ENCODE measurements around the gene XXYLT1. TPM values are rescaled to one million over a fixed set of nuclear protein-coding genes. Genes with fewer than 3 reads are reported as not detected.

XXYLT1 gene
- total and polyA plus RNA-seq, 12 donors = 2.2 to 7.2 (median 3.6) TPM

DNA sequence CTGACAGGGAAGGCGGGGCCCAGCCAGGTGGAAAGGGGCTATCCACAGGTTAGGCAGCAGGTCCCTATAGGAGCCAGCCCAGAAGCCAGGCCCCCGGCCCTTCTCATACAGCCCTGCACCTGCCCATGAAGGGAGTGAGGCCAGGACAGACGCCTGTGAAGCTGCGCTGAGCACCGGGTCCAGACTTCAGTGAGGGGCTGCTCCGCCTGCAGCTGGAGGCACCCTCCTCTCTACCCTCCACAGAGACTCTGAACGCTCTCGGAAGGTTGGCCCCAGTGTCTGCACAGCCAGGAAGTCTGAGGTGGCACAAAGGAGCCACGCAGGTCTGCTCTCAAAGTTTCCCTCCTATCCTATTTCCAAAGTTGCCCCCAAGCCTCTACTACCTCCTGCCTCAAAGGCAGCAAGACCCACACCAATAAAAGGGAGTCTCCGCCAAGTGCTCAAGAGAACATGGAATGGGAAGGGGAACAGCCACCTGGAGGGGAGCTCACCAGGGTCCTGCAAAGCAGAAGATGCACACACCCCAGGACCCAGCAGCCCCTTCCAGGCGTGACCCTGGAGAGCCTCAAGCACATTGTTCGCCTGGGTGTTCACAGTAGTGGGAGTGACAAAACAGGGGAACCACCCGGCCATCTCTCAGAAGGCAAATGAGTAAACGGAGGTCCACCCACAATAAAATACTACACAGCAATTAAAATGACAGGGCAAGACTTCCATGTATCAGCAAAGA is 19.5 kb downstream of the XXYLT1 start:
- peak in 1 of 8 donors; percentile 2 for ATAC-seq
- intact Hi-C loops (cut with DNase I) = loop anchor here in 9 of 10 donors (5.0 to 10.0 kb wide), 7 partner anchors 97 to 247 kb away; no protein-coding TSS in a partner anchor

DNA sequence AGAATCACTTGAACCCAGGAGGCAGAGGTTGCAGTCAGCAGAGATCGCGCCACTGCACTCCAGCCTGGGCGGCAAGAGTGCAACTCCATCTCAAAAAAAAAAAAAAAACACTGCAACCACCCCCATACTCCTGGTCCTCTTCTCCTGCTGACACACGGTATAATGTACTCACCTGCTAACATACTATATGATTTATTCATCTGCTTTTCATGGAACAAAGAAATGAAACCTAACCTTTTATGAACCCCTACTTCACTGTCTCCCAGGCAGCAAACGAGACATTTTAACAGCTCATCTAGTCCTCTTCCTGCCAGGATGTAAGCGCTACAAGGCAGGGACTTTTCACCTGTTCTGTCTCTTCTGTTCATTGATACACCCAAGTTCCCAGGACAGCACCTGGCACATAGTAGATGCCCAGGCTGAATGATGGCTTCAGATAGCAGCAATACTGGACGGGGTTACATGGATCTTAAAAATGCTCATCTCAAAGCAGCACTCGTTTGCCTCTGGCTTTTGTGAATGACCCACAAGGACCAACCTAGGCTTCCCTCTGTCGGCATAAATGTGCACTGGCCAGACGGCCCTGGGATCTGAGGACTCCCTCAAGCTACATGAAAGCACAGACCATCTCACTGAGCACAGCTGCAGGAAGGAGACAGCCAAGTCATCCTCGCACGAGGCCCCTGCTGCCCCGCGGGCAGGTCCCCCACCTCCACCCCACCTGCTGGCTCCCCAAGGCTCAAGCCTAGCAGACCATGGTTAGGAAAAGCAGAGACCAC is 20.3 kb downstream of the XXYLT1 start:
- intact Hi-C loops (cut with DNase I) = loop anchor here in 9 of 10 donors (5.0 to 10.0 kb wide), 7 partner anchors 96 to 246 kb away; no protein-coding TSS in a partner anchor
- no peak overlapping the region for H3K27ac ChIP-seq
- H3K27me3 ChIP-seq = no peaks in the 10 kb centered on the region
- no peak overlapping the region for H3K4me3 ChIP-seq
- H3K4me1 ChIP-seq = peaks cover 0 to 14% (median 3%) of the 10 kb centered on the region in 9 donors
- H3K9me3 ChIP-seq = no peaks in the 10 kb centered on the region
- 62 to 63% methylated on average over 14 of the region's 14 CpGs for WGBS, 2 donors
- peaks cover 0 to 4% (median 0%) of the 10 kb centered on the region in 9 donors for H3K36me3 ChIP-seq
- DNase-seq (peak in 1 of 2 donors; percentile 55), ATAC-seq (peak; percentile 38 to 75 (median 70))
- peak in 8 of 9 donors; percentile 13 to 60 (median 46) for TF ChIP-seq CTCF (IDR thresholded peaks at IDR 0.05)

More for the DNA sequence above, 19.5 kb downstream of the XXYLT1 start:
- peak in 1 of 2 donors; percentile 2 for DNase-seq
- Histone ChIP-seq H3K27ac (no peak overlapping the region), H3K4me3 (no peak overlapping the region), H3K27me3 (no peaks in the 10 kb centered on the region), H3K9me3 (no peaks in the 10 kb centered on the region), H3K4me1 (peaks cover 0 to 14% (median 3%) of the 10 kb centered on the region in 9 donors), H3K36me3 (no peaks in the 10 kb centered on the region)
- WGBS, 2 donors = 94 to 96% methylated on average over 14 of the region's 14 CpGs
- no peak for TF ChIP-seq CTCF (IDR thresholded peaks at IDR 0.05)

DNA sequence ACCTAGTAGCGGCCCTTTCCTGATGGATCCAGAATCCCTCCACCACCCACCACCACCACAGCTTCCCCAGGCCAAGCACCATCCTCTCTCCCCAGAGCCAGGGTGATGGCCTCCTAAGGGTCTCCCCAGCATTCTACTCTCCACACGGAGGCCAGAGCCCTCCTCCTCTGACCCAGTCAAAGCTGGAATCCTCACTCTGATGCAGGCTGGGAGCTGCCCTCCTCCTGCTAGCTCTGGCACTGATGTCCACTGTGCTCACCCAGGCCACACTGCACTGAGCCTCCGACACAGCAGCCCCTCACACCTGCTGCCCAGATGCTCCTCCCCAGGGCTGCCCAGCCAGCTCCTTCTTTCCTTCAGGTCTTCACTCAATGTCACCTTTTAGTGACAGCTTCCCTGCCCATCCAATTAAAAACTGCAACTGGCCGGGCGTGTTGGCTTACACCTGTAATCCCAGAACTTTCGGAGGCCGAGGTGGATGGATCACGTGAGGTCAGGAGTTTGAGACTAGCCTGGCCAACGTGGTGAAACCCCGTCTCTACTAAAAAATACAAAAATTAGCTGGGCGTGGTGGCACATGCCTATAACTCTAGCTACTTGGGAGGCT is 21.0 kb downstream of the XXYLT1 start:
- no peaks in the 10 kb centered on the region for H3K27me3 ChIP-seq
- H3K9me3 ChIP-seq = no peaks in the 10 kb centered on the region
- ATAC-seq (no peak), DNase-seq (peak in 1 of 2 donors; percentile 1)
- no peak overlapping the region for H3K4me3 ChIP-seq
- peaks cover 0 to 4% (median 0%) of the 10 kb centered on the region in 9 donors for H3K36me3 ChIP-seq
- no peak overlapping the region for H3K27ac ChIP-seq
- peaks cover 0 to 14% (median 3%) of the 10 kb centered on the region in 9 donors for H3K4me1 ChIP-seq
- intact Hi-C loops (cut with DNase I) = loop anchor here in 9 of 10 donors (5.0 to 10.0 kb wide), 8 partner anchors 95 to 245 kb away; no protein-coding TSS in a partner anchor
- WGBS, 2 donors = 94 to 97% methylated on average over 11 of the region's 11 CpGs
- TF ChIP-seq CTCF (IDR thresholded peaks at IDR 0.05) = no peak
